Testis (tissue), 2 donors: Measurements from ENCODE around the gene NECTIN2.

Experiments
- CTCF ChIP-seq, 3 experiments: fragments of 450-650 bp in 2 of 3; fragments of 200-600 bp in 1 of 3; sonication (generic) in 1 of 3; IDR thresholded peaks; one replicate each; pipeline ENCODE4 v1.5.1; 2016 to 2019; ENCODE audit warnings: antibody characterized with exemption in 3 of 3, mild to moderate bottlenecking in 2 of 3, moderate library complexity in 1 of 3
- POLR2A ChIP-seq: fragments of 450-650 bp; IDR thresholded peaks from one replicate; pipeline ENCODE4 v1.6.1; 2017; ENCODE audit warnings: antibody characterized with exemption, mild to moderate bottlenecking, moderate library complexity

GRCh38 chr19:44931541-44931940, 85.4 kb downstream of the NECTIN2 start:
- no peak for TF ChIP-seq CTCF (IDR thresholded peaks at IDR 0.05)
- no peak for TF ChIP-seq POLR2A
